HCT116 (cell line): ENCODE measurements around the gene PLCB1. TPM values are rescaled to one million over a fixed set of nuclear protein-coding genes. Genes with fewer than 3 reads are reported as not detected.

Source experiments
- ATAC-seq: fragments of 200-7000 bp; cut with Tn5 transposase; 2 replicates; pipeline ENCODE4 v1.9.1; 2020; ENCODE audit warnings: mild to moderate bottlenecking, moderate library complexity
- BruUV-seq: library from RNA; stranded (reverse); fragments of 400-500 nt; replicated peaks from 2 replicates; lab custom pipeline; 2021; lab: Mats Ljungman, UMichigan
- CTCF ChIA-PET: fragments of 300-600 bp; sonication (Branson Sonifier 250); formaldehyde crosslinking; loops from one replicate; lab custom pipeline; 2021; ENCODE audit warnings: antibody characterized with exemption; lab: Charles Lee
- POLR2A ChIA-PET: fragments of 300-600, 350-600 bp; sonication (Branson Sonifier 250); formaldehyde crosslinking; loops from one replicate; lab custom pipeline; 2021; ENCODE audit warnings: antibody characterized with exemption; lab: Charles Lee
- RAD21 ChIA-PET, 2 experiments: fragments of 300-600 bp; sonication (Branson Sonifier 250); formaldehyde crosslinking; loops; one replicate each; lab custom pipeline; 2023; ENCODE audit warnings: low total read pairs in 2 of 2; ENCODE audit not compliant: uncharacterized antibody in 2 of 2, unreplicated experiment in 2 of 2, low non-redundant PET in 1 of 2; lab: Charles Lee
- DNase-seq: peaks from one replicate; pipeline ENCODE4 v3.0.0-alpha.2; 2010; ENCODE audit warnings: low read depth, low spot score
- H2AFZ ChIP-seq: fragments of 200-600 bp; shearing (Covaris generic), sonication (generic); 2 replicates; pipeline ENCODE4 v1.6.1; 2017; ENCODE audit warnings: low read depth, mixed run types, mixed read lengths, antibody characterized with exemption, low read length; ENCODE audit not compliant: poor library complexity, severe bottlenecking
- H3K27ac ChIP-seq: 2 replicates; pipeline ENCODE4 v1.5.1; 2012; ENCODE audit warnings: low read depth, low read length
- H3K27me3 ChIP-seq: fragments of 200-600 bp; sonication (generic); 2 replicates; pipeline ENCODE4 v1.6.1; 2016; ENCODE audit warnings: mixed run types, low read length, mixed read lengths; ENCODE audit not compliant: insufficient read depth
- H3K36me3 ChIP-seq, 2 experiments: fragments of 200-500 bp in 1 of 2; fragments of 200-600 bp in 1 of 2; sonication (Bioruptor generic) in 1 of 2; sonication (generic) in 1 of 2; 2 replicates each; pipeline versions ENCODE4 v1.5.1 to v1.6.1; 2014 to 2016; ENCODE audit warnings: low read length in 2 of 2, inconsistent platforms in 1 of 2, mixed read lengths in 1 of 2, mixed run types in 1 of 2; ENCODE audit not compliant: insufficient read depth in 2 of 2, control insufficient read depth in 1 of 2
- H3K4me1 ChIP-seq, 2 experiments: fragments of 200-600 bp in 1 of 2; sonication (generic) in 1 of 2; 2 replicates each; pipeline versions ENCODE4 v1.5.1 to v1.6.1; 2012 to 2017; ENCODE audit warnings: low read length in 2 of 2, inconsistent platforms in 1 of 2, mild to moderate bottlenecking in 1 of 2, mixed read lengths in 1 of 2, mixed run types in 1 of 2, moderate library complexity in 1 of 2; ENCODE audit not compliant: insufficient read depth in 2 of 2, control insufficient read depth in 1 of 2
- H3K4me2 ChIP-seq: fragments of 200-600 bp; sonication (generic); 2 replicates; pipeline ENCODE4 v1.6.1; 2017; ENCODE audit warnings: mixed run types, low read length, mixed read lengths
- H3K4me3 ChIP-seq, 2 experiments: fragments of 200-600 bp in 1 of 2; sonication (generic) in 1 of 2; replicated peaks in 1 of 2; 2 replicates each; pipeline ENCODE4 v1.5.1; 2011 to 2016; ENCODE audit warnings: low read length in 2 of 2, control low read depth in 1 of 2, low read depth in 1 of 2, mild to moderate bottlenecking in 1 of 2, mixed read lengths in 1 of 2, mixed run types in 1 of 2
- H3K79me2 ChIP-seq: fragments of 200-600 bp; sonication (generic); 2 replicates; pipeline ENCODE4 v1.6.1; 2017; ENCODE audit warnings: mild to moderate bottlenecking, mixed run types, low read length, moderate library complexity, mixed read lengths; ENCODE audit not compliant: insufficient read depth
- H3K9ac ChIP-seq: fragments of 200-600 bp; sonication (generic); 2 replicates; pipeline ENCODE4 v1.6.1; 2016; ENCODE audit warnings: low read length, mixed read lengths
- H3K9me2 ChIP-seq: fragments of 200-600 bp; sonication (generic), shearing (Covaris generic); 2 replicates; pipeline ENCODE4 v1.6.1; 2017; ENCODE audit warnings: mixed run types, mild to moderate bottlenecking, moderate library complexity; ENCODE audit not compliant: insufficient read depth
- H3K9me3 ChIP-seq, 2 experiments: fragments of 200-500 bp in 1 of 2; fragments of 200-600 bp in 1 of 2; sonication (Bioruptor generic) in 1 of 2; sonication (generic) in 1 of 2; 2 replicates each; pipeline ENCODE4 v1.6.1; 2014 to 2017; ENCODE audit warnings: low read length in 2 of 2, mixed read lengths in 2 of 2, inconsistent platforms in 1 of 2, low read depth in 1 of 2, mild to moderate bottlenecking in 1 of 2, mixed run types in 1 of 2, moderate library complexity in 1 of 2; ENCODE audit not compliant: control insufficient read depth in 1 of 2, insufficient read depth in 1 of 2
- H4K20me1 ChIP-seq: fragments of 200-600 bp; sonication (generic), shearing (Covaris generic); 2 replicates; pipeline ENCODE4 v1.6.1; 2017; ENCODE audit warnings: mixed run types, mild to moderate bottlenecking, moderate library complexity; ENCODE audit not compliant: insufficient read depth
- CEBPB ChIP-seq: IDR thresholded peaks from 2 replicates; pipeline ENCODE4 v1.6.1; 2012; ENCODE audit warnings: low read depth
- EGR1 ChIP-seq: IDR thresholded peaks from 2 replicates; pipeline ENCODE4 v1.6.1; 2012; ENCODE audit warnings: low read depth
- ELF1 ChIP-seq: IDR thresholded peaks from 2 replicates; pipeline ENCODE4 v1.6.1; 2012; ENCODE audit warnings: low read depth, borderline replicate concordance
- EZH2 ChIP-seq: fragments of 200-600 bp; sonication (generic); IDR thresholded peaks from 2 replicates; pipeline ENCODE4 v1.6.1; 2017; ENCODE audit warnings: antibody characterized with exemption, mixed run types
- EZH2phosphoT487 ChIP-seq: fragments of 200-600 bp; IDR thresholded peaks from 2 replicates; pipeline ENCODE4 v1.6.1; 2018; ENCODE audit warnings: antibody characterized with exemption, borderline replicate concordance
- FOSL1 ChIP-seq: IDR thresholded peaks from 2 replicates; pipeline ENCODE4 v1.6.1; 2012; ENCODE audit warnings: low read depth
- JUND ChIP-seq: IDR thresholded peaks from 2 replicates; pipeline ENCODE4 v1.6.1; 2012
- MAX ChIP-seq: IDR thresholded peaks from 2 replicates; pipeline ENCODE4 v1.6.1; 2012
- POLR2A ChIP-seq: IDR thresholded peaks from 2 replicates; pipeline ENCODE4 v1.7.0; 2011; ENCODE audit warnings: borderline replicate concordance; ENCODE audit not compliant: insufficient read depth, insufficient read length; ENCODE audit errors: extremely low read depth
- POLR2AphosphoS5 ChIP-seq: IDR thresholded peaks from 2 replicates; pipeline ENCODE4 v1.6.1; 2011; ENCODE audit warnings: mild to moderate bottlenecking, low read depth, low read length, moderate library complexity
- TCF7L2 ChIP-seq: IDR thresholded peaks from 2 replicates; pipeline ENCODE4 v1.7.0; 2011; ENCODE audit warnings: borderline replicate concordance, inconsistent platforms; ENCODE audit not compliant: insufficient read depth, insufficient read length; ENCODE audit errors: extremely low read depth
- ZFX ChIP-seq: fragments of 450-650 bp; IDR thresholded peaks from 2 replicates; pipeline ENCODE4 v1.6.1; 2017
- intact Hi-C: fragments of 100-400 bp; cut with micrococcal nuclease; formaldehyde crosslinking; loops from 2 replicates; pipeline ENCODE4 v1.10.0; 2022
- total RNA-seq: library from RNA; stranded (reverse); gene quantifications from one replicate; pipeline ENCODE4 v1.2.1, GENCODE V29; 2021; ENCODE audit not compliant: unreplicated experiment

Gene PLCB1
- total RNA-seq, 1 experiment from 2014 or later = 15.8 TPM

DNA sequence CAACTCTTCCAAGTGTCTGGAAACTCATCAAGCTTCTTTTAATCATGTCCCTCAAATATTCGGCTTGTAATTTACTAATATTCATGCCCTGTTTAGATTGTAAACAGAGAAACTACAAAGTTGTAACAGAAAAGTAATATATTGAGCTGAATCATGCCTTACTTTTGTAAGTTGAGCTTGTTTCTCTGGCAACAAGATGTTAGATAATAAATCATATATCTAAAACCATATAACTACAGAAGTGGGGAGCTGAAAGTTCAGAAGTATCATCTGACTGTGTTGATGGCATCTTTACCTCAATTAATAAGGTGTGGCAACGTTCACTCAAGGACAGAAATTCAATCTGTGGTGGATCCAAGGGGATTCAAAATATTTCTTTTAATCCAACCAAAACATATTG is 263.9 kb downstream of the PLCB1 start:
- RAD21 ChIA-PET = no interaction called here
- BruUV-seq = no TSS peak
- Histone ChIP-seq H2AFZ (no peak overlapping the region), H3K4me1 (no peaks in the 10 kb centered on the region), H3K36me3 (no peaks in the 10 kb centered on the region), H3K9me2 (no peaks in the 10 kb centered on the region), H3K9me3 (no peaks in the 10 kb centered on the region), H3K27me3 (no peaks in the 10 kb centered on the region), H3K79me2 (no peaks in the 10 kb centered on the region), H3K27ac (no peak overlapping the region), H3K9ac (no peak overlapping the region), H4K20me1 (no peaks in the 10 kb centered on the region), H3K4me2 (no peak overlapping the region), H3K4me3 (no peak overlapping the region)
- POLR2A ChIA-PET = no interaction called here
- ATAC-seq (no peak), DNase-seq (no peak)
- intact Hi-C loops = no loop called here
- TF ChIP-seq TCF7L2 (no peak), EZH2 (no peak), CEBPB (no peak), POLR2AphosphoS5 (no peak), ELF1 (no peak), EZH2phosphoT487 (no peak), ZFX (no peak), POLR2A (no peak), FOSL1 (no peak), EGR1 (no peak), JUND (no peak), MAX (no peak)
- CTCF ChIA-PET = no interaction called here
